ENCODE data around the gene DNAH14. TPM values are rescaled to one million over a fixed set of nuclear protein-coding genes. Genes with fewer than 3 reads are reported as not detected.
"Not testable (repeated sequence)": the region's sequence is repeated elsewhere in the genome, so short reads cannot be mapped to it uniquely, and the experiment has no call there.

DNAH14 gene
- total RNA-seq, 2 donors from 2014 or later: 5.8 to 7.7 TPM

GRCh38 chr1:225159793-225160192 lies 230.3 kb downstream of the DNAH14 start:
- H3K27ac ChIP-seq: no peak overlapping the region
- no peaks in the 10 kb centered on the region for H3K4me1 ChIP-seq
- no peaks in the 10 kb centered on the region for H3K36me3 ChIP-seq
- no peak for TF ChIP-seq CTCF (IDR thresholded peaks at IDR 0.05)
- no peak overlapping the region for H3K4me3 ChIP-seq
- no peaks in the 10 kb centered on the region for H3K9me3 ChIP-seq
- DNase-seq (ENCODE audit: low spot score): no peak
- no peaks in the 10 kb centered on the region for H3K27me3 ChIP-seq

DNA sequence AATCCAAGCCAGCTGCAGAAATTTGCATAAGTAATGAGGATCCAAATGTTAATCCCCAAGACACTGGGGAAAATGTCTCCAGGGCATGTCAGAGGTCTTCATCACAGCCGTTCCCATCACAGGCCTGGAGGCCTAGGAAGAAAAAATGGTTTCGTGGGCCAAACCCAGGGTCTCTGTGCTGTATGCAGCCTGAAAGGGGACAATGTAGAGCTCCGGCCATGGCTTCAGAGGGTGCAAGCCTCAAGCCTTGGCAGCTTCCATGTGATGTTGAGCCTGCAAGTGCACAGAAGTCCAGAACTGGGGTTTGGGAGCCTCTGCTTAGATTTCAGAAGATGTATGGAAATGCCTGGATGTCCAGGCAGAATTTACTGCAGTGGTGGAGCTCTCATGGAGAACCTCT lies 247.9 kb downstream of the DNAH14 start:
- H3K9me3 ChIP-seq: peaks cover 0 to 18% of the 10 kb centered on the region in 2 donors
- not testable (repeated sequence) for DNase-seq (ENCODE audit: low spot score); H3K4me3 ChIP-seq; H3K27me3 ChIP-seq; H3K4me1 ChIP-seq; H3K27ac ChIP-seq; H3K36me3 ChIP-seq

DNA sequence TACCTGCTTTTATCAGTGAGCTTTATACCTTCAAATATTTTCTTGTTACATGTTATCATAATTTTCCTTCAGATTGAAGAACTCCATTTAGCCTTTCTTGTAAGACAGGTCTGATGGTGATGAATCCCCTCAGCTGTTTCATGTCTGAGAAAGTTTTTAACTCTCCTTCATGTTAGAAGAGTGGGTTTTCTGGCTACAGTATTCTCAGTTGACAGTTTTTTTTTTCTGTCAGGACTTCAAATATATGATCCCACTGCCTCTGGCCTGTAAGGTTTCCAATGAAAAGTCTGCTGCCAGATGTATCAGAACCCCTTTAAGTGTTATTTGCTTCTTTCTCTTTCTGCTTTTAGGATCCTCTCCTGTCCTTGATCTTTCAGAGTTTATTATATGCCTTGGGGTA lies 250.2 kb downstream of the DNAH14 start:
- H3K9me3 ChIP-seq: peaks cover 0 to 18% of the 10 kb centered on the region in 2 donors
- no peak overlapping the region for H3K4me3 ChIP-seq
- TF ChIP-seq CTCF (IDR thresholded peaks at IDR 0.05): no peak
- H3K27ac ChIP-seq: no peak overlapping the region
- H3K27me3 ChIP-seq: no peaks in the 10 kb centered on the region
- H3K36me3 ChIP-seq: no peaks in the 10 kb centered on the region
- DNase-seq (ENCODE audit: low spot score): no peak
- H3K4me1 ChIP-seq: no peaks in the 10 kb centered on the region

- Histone ChIP-seq H3K4me3 (no peak overlapping the region), H3K27ac (no peak overlapping the region), H3K4me1 (no peaks in the 10 kb centered on the region), H3K36me3 (no peaks in the 10 kb centered on the region), H3K27me3 (no peaks in the 10 kb centered on the region), H3K9me3 (peaks cover 0 to 16% of the 10 kb centered on the region in 2 donors)
- DNase-seq (ENCODE audit: low spot score): no peak
- no peak for TF ChIP-seq CTCF (IDR thresholded peaks at IDR 0.05)
These were observed 253.2 kb downstream of the DNAH14 start for GRCh38 chr1:225182716-225183115.

- H3K4me1 ChIP-seq: no peaks in the 10 kb centered on the region
- peaks cover 0 to 27% of the 10 kb centered on the region in 2 donors for H3K9me3 ChIP-seq
- no peak for DNase-seq (ENCODE audit: low spot score)
- no peak for TF ChIP-seq CTCF (IDR thresholded peaks at IDR 0.05)
- no peaks in the 10 kb centered on the region for H3K27me3 ChIP-seq
- H3K27ac ChIP-seq: no peak overlapping the region
- H3K36me3 ChIP-seq: no peaks in the 10 kb centered on the region
- H3K4me3 ChIP-seq: no peak overlapping the region
These were observed 261.8 kb downstream of the DNAH14 start for GRCh38 chr1:225191199-225191753.

DNA sequence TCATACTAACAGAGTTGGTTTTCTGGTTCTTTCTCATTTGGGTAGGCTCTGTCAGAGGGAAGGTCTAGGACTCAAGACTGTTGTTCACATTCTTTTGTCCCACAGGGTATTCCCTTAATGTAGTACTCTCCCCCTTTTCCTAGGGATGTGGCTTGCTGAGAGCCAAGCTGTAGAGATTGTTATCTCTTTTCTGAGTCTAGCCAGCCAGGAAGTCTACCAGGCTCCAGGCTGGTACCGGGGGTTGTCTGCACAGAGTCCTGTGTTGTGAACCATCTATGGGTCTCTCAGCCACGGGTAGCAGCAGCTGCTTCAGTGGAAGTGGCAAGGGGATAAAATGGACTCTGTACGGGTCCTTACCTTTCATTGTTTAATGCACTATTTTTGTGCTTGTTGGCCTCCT lies 272.0 kb downstream of the DNAH14 start:
- Histone ChIP-seq H3K27me3 (no peaks in the 10 kb centered on the region), H3K4me3 (no peak overlapping the region), H3K27ac (no peak overlapping the region), H3K36me3 (no peaks in the 10 kb centered on the region), H3K4me1 (no peaks in the 10 kb centered on the region), H3K9me3 (no peaks in the 10 kb centered on the region)
- no peak for DNase-seq (ENCODE audit: low spot score)
- no peak for TF ChIP-seq CTCF (IDR thresholded peaks at IDR 0.05)

Measured in right atrium auricular region (tissue), 2 donors.